Stimulated activated CD8-positive, alpha-beta memory T cell treated with anti-CD3 and anti-CD28 coated beads, Interleukin-4, amount 100 ng/mL, for 1 hour (primary cell): ENCODE data around the gene SETMAR.
"Not testable (repeated sequence)": the region's sequence is repeated elsewhere in the genome, so short reads cannot be mapped to it uniquely, and the experiment has no call there.

Experiments
- DNase-seq, 2 donors: peaks; one replicate each; pipeline ENCODE4 v3.0.0-alpha.2; 2020; ENCODE audit warnings: low read depth in 2 of 2, low spot score in 1 of 2

Gene SETMAR

DNA sequence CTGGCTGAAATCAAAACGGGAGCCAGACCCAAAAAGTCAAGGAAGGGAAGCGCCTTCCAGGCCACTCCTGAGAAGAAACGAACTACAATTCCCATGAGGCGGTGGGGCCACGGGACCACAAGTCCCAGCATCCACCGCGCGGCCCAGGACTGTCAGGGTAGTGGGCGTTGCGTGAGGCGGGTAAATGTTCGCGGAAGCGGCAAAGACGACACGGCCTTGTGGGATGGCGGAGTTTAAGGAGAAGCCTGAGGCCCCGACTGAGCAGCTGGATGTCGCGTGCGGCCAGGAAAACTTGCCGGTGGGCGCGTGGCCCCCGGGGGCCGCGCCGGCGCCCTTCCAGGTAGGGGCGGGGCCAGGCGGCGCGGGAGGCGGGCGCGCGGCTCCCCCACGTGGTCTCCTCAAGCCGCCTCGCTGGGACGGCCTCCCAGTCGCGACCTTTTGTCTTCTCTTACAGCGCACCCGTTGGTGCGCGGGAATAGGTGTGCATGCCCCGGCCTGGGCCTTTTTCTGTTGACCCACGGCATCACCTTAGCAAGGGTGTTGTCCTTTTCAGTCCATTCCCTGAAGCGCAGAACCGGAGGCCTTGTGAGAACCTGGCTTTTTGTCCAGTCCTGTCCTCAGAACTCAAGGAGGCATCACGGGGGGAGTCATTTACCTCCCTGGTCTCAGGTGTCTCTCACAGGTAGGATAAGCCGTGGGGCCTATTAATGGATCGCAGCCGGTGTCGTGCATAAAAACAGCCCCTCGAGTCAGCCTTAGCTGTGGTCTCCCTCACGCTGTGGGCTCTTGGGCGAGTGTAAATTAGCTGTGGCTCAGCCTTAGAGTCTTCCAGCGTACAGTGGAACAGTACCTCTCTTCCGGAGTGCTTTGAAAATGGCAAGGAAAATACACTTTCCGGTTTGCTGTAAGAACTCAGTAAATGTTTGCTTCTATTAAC lies at the start of gene SETMAR:
SETMAR (plus strand) TSS at position 183 of the 937 bp plus-strand sequence; CDS start at position 185, 2 bp downstream.
- peak; percentile 54 to 61 for DNase-seq

DNA sequence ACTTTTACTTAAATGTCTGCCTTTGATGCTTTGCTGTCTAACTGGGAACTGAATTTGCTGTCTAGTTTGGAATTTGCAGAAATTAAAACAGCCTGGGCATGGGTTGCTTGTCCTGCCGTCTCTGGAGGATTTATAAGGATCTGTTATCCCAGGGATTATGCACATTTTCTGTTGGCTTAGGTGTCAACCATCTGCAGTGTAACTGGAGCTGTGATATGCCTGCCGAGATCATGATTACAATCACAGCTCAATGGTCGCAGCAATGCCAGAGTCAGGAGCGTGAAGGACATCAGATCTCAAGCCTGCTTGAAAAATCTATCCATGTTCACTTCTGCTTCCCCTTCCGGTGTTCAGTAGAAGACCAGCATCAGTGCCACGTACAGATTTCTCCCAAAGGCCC lies 41.8 kb upstream of the SETMAR start:
- DNase-seq = no peak

DNA sequence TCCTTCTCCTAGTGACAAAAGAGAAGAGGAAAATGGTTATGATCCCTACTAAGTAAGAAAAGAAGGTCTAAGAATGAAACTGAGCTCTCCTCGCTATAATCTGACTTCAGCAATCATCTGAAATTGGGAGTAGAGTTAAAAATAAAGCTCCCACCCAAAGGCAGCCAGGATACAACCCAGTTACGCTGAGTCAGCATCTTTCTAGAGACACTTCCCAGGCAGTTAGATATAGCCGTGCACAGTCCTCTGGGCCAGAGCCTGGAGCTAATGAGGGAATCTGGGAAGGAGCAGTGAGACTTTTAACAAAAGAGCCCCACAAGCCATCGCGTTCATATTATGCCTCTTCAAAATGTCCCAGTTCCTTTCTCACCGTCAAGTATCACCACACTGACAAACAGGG lies 39.1 kb upstream of the SETMAR start:
- no peak for DNase-seq

DNA sequence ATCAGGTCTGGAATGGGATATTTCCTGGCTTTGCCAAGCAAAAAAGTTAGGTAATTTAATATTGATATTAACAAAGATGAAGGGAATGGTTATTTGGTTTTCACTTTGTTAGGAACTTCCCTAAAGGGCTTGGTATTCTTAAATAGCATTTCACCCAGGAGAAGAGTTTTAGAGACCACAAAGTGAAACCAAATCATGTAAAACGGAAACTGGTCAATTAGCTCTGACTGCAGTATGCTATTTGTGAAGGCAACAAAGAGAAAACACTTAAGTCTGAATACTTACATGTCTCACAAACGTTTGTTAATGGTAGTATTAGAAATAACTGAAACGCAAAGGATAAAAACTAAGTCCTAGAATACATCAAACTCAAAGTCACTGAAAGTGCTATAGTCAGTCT lies 32.4 kb upstream of the SETMAR start:
- DNase-seq = no peak

DNA sequence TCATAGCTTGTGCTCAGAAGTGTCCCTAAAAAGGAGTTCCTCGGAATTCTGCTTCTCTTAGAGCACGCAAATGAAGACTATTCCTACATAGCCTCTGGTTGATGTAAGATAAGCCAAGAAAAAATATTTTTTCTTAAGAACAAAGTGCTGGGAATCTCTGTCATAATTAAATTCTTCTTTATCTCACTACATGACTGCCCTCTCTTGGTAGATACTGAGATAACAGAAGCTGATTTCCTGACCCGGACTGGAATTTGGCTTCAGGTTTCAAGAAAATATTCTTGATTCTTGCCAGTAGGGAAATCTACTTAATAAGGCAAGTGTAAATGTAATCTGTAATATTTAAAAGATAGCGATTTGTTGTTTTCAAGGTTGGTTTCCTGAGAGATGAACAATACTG lies 31.3 kb upstream of the SETMAR start:
- DNase-seq = no peak

DNA sequence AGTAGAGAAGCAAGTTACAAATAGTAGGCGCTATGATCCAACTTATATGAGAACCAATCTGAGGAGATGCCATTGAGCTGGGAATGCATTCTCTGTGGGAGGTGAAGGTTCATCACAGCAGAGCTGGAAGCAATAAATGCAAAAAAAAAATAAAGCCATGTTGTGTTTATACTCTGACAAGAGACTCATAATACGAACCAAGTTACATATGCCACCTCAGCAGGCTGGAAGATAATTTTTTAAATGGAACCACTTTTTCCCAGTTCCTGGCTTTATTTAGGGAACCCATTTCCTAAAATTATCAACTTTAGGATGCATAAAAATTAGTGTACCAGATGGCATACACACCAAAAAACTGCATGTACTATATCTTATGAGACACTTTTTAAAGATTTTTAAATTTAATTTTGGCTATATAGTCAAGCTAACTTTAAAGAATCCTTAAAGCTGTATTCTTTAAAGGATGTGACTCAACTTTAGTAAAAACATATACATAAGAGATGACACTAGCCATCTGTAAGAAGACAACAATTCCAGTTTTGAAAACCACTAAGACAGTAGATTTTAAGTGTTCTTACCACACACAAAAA lies 23.6 kb upstream of the SETMAR start:
- no peak for DNase-seq

DNA sequence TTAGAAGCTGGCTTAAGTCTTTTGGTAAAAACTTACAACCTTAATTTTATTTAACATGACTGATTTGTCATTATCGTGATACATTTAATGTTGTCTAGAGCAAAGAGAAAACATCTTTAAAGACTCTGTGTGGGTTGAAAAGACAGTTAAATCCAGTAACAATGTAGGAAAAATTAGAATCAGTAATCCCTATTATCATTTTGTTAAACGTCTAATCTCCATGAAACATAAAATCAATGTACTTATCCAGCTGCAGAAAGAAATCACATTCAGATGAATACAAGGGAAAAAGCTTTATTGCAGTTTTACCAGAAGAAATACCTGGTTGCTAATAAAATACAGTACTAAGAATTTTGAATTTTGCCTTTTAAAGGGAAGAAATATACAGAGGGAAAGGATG lies 21.2 kb upstream of the SETMAR start:
- no peak for DNase-seq

DNA sequence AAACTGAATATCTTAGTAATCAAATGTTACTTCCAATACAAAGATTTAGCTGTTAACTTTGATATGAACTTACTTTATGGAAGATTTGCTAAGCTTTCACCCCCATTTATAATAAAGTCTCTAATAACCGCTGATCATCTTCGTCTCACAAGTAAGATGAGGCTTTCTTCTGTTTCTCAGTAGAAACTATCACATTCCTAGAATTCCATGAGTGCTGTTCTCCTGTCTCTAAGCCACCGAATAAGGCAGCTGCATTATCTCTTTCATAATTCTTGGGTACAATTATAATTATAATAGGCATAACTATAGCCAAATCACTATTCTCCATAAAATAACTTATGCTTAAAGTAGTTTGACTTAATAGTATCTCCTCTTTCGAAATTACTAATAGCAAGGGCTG lies 18.3 kb upstream of the SETMAR start:
- DNase-seq = no peak

DNA sequence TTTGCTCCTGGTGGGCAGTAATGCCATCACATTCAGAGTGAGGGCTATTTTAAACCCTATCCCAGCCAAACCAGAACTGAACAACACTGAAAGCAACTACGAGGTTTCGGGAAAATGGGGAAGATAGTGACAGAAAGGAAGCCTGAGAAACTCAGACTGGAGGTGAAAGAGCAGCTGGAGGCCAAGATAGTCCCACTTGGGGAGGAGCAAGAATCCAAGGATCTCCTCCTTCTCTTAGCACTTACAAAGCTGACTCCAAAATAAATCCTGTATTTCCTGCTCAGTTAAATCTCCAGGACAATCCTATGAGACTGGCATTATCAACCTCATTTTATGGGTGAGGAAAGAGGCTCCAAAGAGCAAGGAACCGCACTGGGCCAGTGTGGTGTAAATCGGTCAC lies 14.1 kb upstream of the SETMAR start:
- DNase-seq = no peak

DNA sequence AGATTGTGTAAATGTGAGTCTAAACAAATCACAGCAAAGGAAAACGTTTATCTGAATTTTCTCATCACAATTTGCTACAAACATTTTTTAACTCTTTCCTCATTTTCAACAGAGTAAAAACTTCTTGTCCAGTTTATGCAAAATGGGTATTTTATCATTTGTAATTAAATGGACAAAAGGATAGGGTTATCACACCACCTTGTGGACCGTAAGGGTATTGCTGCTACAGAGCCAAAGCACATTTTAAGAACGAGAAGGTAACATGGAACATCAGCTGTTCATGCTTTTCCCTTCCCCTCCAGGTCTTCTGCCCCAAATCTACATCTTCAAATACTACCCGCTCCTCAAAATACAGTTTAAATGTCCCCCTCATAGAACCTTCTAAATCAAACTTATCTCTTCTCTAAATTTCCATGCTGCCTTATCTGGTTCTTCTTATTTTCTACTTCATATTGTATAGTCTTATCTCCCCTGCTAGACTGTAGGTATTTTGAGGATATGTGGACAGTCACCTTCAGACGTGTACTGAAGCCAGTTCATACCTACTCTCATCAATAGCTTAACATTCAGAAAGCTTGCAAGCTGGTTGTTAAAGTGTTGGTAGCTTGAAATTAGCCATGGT lies 12.8 kb upstream of the SETMAR start:
- peak in 1 of 2 donors; percentile 10 for DNase-seq

DNA sequence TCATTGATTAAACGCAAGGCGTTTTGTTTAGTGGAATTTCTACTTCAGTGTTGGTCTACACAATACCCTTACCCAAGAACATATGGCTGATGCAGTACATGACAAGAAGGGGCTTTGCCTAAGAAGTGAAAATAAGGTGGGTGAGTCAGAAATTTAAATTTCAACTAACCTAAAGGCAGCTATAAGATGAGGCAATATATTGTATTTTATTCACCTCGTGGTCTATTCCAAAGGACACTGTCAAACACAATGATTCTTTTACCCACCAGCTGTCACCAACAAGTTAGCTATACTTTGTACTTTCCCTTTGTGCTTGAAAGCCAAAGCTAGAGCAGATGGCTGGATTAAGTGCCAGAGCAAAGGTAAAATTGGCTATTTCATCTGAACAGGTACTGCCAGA lies 10.9 kb upstream of the SETMAR start:
- DNase-seq = no peak

DNA sequence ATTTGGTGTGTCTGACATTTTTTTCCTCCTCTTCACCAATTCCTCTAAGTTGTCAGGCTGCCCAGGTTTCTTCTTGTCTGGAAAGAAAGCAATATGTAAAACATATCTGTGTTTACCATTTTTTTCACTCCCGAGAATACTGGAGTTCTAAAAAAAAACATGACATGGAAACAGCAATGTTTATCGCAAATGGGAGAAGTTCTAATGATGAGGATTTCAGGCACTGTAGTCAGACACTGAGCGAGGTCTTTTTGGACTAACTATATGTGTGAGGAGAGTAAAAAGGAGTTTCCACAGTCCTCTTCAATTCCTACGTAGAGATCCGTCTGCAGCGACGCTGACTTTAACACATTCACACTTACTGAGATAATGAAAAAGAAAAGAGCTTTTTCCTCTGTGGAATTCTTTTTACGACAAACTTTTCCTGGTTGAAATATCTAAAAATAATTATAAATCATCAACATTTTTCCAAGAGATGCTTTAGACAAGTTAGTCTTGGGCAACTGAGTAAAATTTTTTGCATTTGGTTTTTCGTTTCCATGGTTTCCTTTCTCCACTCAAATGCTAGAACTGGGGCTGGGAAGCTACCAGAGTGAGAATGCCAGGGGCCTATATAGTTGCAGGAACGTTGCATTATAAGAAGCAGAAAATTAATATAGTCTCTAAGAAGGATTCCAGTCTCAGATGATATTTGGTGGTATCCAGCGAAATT lies 8.4 kb upstream of the SETMAR start:
- no peak for DNase-seq

DNA sequence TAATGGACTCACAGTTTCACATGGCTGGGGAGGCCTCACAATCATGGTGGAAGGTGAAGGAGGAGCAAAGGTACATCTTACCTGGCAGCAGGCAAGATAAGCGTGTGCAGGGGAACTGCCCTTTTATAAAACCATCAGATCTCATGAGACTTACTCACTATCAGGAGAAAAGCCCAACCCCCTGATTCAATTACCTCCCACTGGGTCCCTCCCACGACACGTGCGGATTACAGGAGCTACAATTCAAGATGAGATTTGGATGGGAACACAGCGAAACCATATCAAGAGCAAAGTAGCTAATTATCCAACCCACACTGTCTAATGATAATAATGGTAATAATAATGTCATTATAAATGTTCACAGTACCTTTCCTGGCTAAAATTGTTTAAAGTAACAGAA lies 6.7 kb upstream of the SETMAR start:
- DNase-seq = not testable (repeated sequence)

DNA sequence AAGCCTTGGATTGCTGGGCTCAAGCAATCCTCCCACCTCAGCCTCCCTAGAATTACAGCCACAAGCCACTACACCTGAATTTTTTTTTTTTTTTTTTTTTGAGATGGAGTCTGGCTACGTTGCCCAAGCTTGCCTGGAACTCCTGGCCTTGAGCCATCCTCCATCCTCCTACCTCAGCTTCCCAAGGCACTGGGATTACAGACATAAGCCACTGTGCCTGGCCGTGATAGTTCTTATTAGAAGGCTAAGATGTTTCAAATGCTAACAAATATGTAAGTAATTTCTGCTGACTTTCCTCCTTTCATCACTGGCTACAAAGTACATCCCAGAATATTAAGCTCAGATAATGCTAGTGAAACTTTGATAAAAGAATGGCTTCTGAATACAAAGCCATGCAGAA lies 5.7 kb upstream of the SETMAR start:
- DNase-seq = no peak

DNA sequence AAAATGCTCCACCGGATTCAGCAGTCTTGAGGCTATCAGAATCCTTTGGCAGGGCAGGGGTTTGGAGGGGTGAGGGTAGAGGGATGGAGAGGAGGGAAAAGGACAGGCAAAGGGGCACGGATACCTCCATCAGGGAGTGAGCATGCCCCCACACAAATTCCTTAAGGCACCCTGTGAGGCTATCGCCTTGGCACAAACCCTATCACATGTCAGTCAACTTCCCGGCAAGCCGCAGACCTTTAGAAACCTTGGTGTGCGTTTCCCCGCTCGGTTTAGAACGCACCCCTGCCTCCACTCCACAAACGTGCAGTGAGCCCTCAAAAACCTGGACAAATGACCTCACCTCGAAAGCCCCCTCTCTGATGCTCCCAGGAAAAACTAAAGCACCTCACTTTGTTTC lies 422 bp upstream of the SETMAR start:
- no peak for DNase-seq

DNA sequence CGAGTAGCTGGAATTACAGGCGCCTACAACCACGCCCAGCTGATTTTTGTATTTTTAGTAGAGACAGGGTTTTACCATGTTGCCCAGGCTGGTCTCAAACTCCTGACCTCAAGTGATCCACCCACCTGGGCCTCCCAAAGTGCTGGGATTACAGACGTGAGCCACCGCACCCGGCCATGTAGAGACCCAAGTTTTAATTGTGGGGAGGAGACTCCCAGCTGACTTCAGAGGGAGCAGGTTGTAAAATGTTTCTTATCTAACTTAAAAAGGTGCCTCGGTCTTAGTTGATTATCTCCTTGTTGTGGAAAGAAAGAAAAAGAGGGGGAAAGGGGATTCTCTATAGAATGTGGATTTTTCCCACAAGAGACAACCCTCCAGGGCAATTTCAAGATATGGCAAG lies 2.0 kb downstream of the SETMAR start:
- not testable (repeated sequence) for DNase-seq

DNA sequence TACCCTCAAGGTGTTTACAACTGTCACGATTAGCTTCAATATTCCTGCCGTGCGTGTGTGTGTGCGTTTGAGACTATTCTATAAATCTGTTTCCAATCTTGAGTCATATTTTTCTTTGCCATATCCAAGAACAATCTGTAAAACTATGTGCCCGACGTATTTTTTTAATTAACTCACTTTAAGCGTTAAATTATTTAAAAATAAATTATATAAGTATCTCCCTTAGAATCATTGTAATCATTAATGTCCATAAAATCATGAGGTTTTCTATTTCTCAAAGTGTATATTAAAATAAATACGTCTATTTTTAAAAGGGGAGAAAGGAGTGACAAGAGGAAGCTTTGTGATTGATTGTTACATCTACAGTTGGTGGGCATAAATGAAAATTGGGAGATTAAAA lies 2.9 kb downstream of the SETMAR start:
- DNase-seq = no peak

DNA sequence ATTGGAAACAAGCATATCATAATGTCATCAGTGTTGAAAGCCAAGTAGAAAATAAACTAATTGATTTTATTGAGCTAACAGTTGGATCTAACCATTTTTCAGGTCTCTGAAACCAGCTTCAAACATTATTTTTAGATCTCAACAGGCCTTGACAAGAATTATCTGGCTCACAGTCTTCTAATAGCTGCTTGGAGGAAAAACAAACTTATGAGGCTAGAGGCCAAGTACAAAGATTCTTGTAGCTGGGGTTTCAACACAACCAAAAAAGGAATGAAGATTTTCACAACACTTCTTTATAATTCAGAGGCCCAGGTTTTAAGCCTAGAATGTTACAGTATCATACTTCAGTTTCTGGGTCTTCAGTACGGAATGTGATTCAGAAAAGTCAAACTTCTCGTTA lies 3.7 kb downstream of the SETMAR start:
- DNase-seq = no peak

DNA sequence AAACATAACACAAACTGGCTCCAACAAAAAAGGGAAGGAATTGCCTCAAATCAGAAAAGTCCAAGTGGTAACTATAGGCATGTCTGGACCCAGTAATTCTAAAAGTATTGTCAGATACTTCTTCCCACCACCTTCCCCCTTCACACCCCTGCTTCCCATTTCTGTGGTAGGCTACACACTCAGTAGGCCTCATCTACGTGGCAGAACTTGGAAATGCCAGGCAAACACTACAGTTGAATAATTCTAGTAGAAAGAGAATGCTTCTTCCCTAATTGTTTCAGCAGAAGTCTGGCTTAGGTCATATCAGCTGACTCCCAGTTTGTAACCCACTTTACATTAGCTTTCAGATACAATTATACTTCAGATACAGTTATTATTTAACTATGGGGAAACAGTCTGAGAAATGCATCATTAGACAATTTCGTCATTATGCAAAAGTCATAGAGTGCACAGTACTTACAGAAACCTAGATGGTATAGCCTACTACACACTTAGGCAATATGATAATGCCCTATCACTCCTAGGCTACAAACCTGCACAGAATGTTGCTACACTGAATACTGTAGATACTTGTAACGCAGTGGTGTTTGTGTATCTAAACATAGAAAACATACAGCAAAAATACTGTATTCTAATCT lies 6.4 kb downstream of the SETMAR start:
- no peak for DNase-seq

DNA sequence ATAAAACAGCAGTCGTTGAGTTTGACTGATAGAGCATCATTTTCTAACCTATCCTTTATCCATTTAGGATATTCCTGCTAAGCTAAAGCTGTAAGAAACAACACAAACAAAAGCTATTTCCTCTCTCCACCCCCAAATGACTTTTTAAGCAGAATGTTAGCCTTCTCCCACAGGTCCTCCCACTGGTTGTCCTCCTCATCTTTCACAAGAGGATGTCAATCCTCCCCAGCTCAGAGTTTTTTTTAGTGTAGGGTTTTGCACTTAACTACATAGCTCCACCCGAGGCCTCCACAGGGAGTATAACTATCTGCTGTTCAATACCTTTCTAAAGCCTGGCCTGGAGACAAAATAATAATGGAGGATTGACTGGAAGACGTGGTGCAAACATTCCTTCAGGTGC lies 7.8 kb downstream of the SETMAR start:
- no peak for DNase-seq

DNA sequence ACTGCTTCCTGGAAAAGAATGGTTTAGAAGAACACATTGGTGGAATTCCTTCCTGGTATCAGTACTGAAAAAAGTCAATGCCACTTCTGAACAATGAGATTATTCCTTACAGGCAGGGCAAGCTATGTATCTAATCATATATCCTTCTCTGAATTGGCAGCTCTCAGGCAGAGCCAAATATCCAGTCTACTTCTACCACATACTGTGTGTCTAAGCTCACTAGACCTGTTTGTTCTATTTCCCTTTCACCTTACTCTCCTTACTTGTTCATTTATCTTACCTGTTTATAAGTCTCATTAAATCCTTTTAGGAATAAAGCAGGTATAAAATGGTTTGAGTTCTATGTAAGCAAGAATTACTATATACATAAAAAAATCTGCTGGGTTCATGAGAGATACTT lies 8.3 kb downstream of the SETMAR start:
- no peak for DNase-seq
